GM12878 (cell line): ENCODE data around the gene APPL2. TPM values are rescaled to one million over a fixed set of nuclear protein-coding genes. Genes with fewer than 3 reads are reported as not detected.

Experiments
- ATAC-seq: fragments of 200-7000 bp; cut with Tn5 transposase; 3 replicates; pipeline ENCODE4 v1.9.1; 2020; ENCODE audit warnings: mild to moderate bottlenecking, moderate library complexity
- BruUV-seq: library from RNA; stranded (reverse); fragments of 400-500 nt; replicated peaks from 2 replicates; lab custom pipeline; 2021; lab: Mats Ljungman, UMichigan
- CTCF ChIA-PET: fragments of 300-600 bp; sonication (Branson Sonifier 250); formaldehyde crosslinking; extraction: SDS; loops from one replicate; lab custom pipeline; 2021; ENCODE audit warnings: inconsistent platforms; lab: Yijun Ruan, JAX
- POLR2A ChIA-PET: fragments of 350-600 bp; formaldehyde crosslinking; extraction: SDS; loops from one replicate; lab custom pipeline; 2021; ENCODE audit warnings: inconsistent platforms; lab: Charles Lee
- RAD21 ChIA-PET: fragments of 300-600 bp; sonication (Branson Sonifier 250); formaldehyde crosslinking; loops from one replicate; lab custom pipeline; 2023; ENCODE audit warnings: antibody characterized with exemption; ENCODE audit not compliant: unreplicated experiment; lab: Charles Lee
- SMC1A ChIA-PET: fragments of 300-600 bp; sonication (Branson Sonifier 250); formaldehyde crosslinking; loops from one replicate; lab custom pipeline; 2023; ENCODE audit not compliant: unreplicated experiment, uncharacterized antibody; lab: Charles Lee
- DNase-seq: peaks from one replicate; pipeline ENCODE4 v3.0.0-alpha.2; 2011; ENCODE audit warnings: low read depth, low spot score
- FAIRE-seq: peaks from 3 replicates; lab custom pipeline; 2011; peaks lifted over from hg19 to GRCh38; lab: Jason Lieb, UNC
- H2AFZ ChIP-seq: 2 replicates; pipeline ENCODE4 v1.6.0; 2011; ENCODE audit warnings: low read depth, low read length, control low read depth; ENCODE audit not compliant: control insufficient read depth
- H3K27ac ChIP-seq: 2 replicates; pipeline ENCODE4 v1.5.1; 2011; ENCODE audit warnings: control low read depth; ENCODE audit not compliant: control insufficient read depth, insufficient read depth
- H3K27me3 ChIP-seq, 2 experiments: replicated peaks in 1 of 2; 2 replicates each; pipeline versions ENCODE4 v1.6.0 to v1.6.1; 2011; ENCODE audit warnings: low read length in 1 of 2; ENCODE audit not compliant: control insufficient read depth in 2 of 2, insufficient read depth in 2 of 2
- H3K36me3 ChIP-seq, 2 experiments: 2 replicates each; pipeline ENCODE4 v1.5.1; 2011; ENCODE audit warnings: low read length in 1 of 2; ENCODE audit not compliant: control insufficient read depth in 2 of 2, insufficient read depth in 2 of 2
- H3K4me1 ChIP-seq: 2 replicates; pipeline ENCODE4 v1.6.1; 2011; ENCODE audit warnings: mild to moderate bottlenecking, low read length, moderate library complexity, mixed read lengths; ENCODE audit not compliant: control insufficient read depth, insufficient read depth
- H3K4me2 ChIP-seq: 2 replicates; pipeline ENCODE4 v1.6.0; 2011; ENCODE audit warnings: control low read depth; ENCODE audit not compliant: control insufficient read depth, insufficient read depth
- H3K4me3 ChIP-seq: fragments of 200-600 bp; sonication (generic); 2 replicates; pipeline ENCODE4 v1.5.1; 2016
- H3K79me2 ChIP-seq: 2 replicates; pipeline ENCODE4 v1.6.0; 2011; ENCODE audit warnings: low read length; ENCODE audit not compliant: control insufficient read depth, insufficient read depth
- H3K9ac ChIP-seq: 2 replicates; pipeline ENCODE4 v1.8.0; 2011; ENCODE audit warnings: low read length, control low read depth, mixed read lengths; ENCODE audit not compliant: control insufficient read depth, insufficient read depth
- H3K9me3 ChIP-seq: replicated peaks from 3 replicates; pipeline ENCODE4 v1.5.1; 2011; ENCODE audit warnings: mild to moderate bottlenecking, low read length; ENCODE audit not compliant: control insufficient read depth, insufficient read depth
- H4K20me1 ChIP-seq: 2 replicates; pipeline ENCODE4 v1.6.0; 2011; ENCODE audit not compliant: control insufficient read depth, insufficient read depth
- CBX5 ChIP-seq: sonication (generic); IDR thresholded peaks from 2 replicates; pipeline ENCODE4 v1.6.1; 2016; ENCODE audit warnings: low read depth, moderate library complexity, mild to moderate bottlenecking, inconsistent platforms
- EP300 ChIP-seq, 2 experiments: fragments of 150-350 bp in 1 of 2; IDR thresholded peaks; 2 replicates each; pipeline ENCODE4 v1.6.1; 2011 to 2012; ENCODE audit warnings: low read depth in 2 of 2, low read length in 2 of 2, borderline replicate concordance in 1 of 2, improper control_type of control experiment in 1 of 2, inconsistent platforms in 1 of 2; ENCODE audit not compliant: control insufficient read depth in 1 of 2
- HSF1 ChIP-seq: fragments of 150-350 bp; IDR thresholded peaks from 2 replicates; pipeline ENCODE4 v1.6.1; 2014; ENCODE audit warnings: mild to moderate bottlenecking, low read depth, low read length
- IKZF2 ChIP-seq, 2 experiments: fragments of 450-650 bp; IDR thresholded peaks; 2 replicates each; pipeline ENCODE4 v1.6.1; 2017; ENCODE audit warnings: mild to moderate bottlenecking in 2 of 2, moderate library complexity in 2 of 2
- NKRF ChIP-seq: fragments of 450-650 bp; conservative IDR thresholded peaks from 2 replicates; pipeline ENCODE4 v1.6.1; 2017; ENCODE audit warnings: mild to moderate bottlenecking, moderate library complexity
- NRF1 ChIP-seq: conservative IDR thresholded peaks from 2 replicates; pipeline ENCODE4 v1.6.1; 2011; ENCODE audit warnings: mild to moderate bottlenecking, low read depth, low read length, improper control_type of control experiment
- WGBS: methylation state at CpG from one replicate; pipeline ENCODE4 v1.1.6; 2016; ENCODE audit warnings: low lambda C conversion rate; ENCODE audit not compliant: insufficient replicate concordance, insufficient coverage; ENCODE audit errors: missing lambda C conversion rate; 5-methylcytosine and 5-hydroxymethylcytosine counted together
- in situ Hi-C: fragments of 300-500 bp; cut with MboI; formaldehyde crosslinking; loops from 9 replicates; pipeline ENCODE4 v1.14.3; 2018; ENCODE audit warnings: mixed read lengths
- intact Hi-C: fragments of 100-400 bp; cut with micrococcal nuclease; formaldehyde crosslinking; loops from one replicate; pipeline ENCODE4 v1.14.2; 2022; ENCODE audit not compliant: unreplicated experiment
- polyA plus RNA-seq, 11 experiments: library from polyadenylated mRNA; depleted of rRNA in 4 of 11; unstranded in 6 of 11; stranded (reverse) in 5 of 11; fragments of >200 nt; fragmentation: Nextera tagmentation in 4 of 11; fragmentation: Illumina TruSeq in 1 of 11; extraction: Ambion mirVana in 4 of 11; extraction: Trizol in 1 of 11; gene quantifications; 1 replicate in 1 of 11; 2 replicates in 10 of 11; pipeline versions ENCODE4 v1.2.1 to v1.2.3, GENCODE V29; 2011 to 2016; ENCODE audit warnings: inconsistent platforms in 2 of 11, missing spikeins in 2 of 11, low read depth in 1 of 11
- total RNA-seq, 4 experiments: library from RNA; depleted of rRNA in 3 of 4; stranded (reverse); fragments of >200 nt in 3 of 4; fragmentation: Illumina TruSeq in 1 of 4; extraction: Trizol in 1 of 4; gene quantifications; 2 replicates each; pipeline versions ENCODE4 v1.2.1 to v1.2.3, GENCODE V29; 2013 to 2021
- TF ChIP-seq, protein P1 (sequence below): IDR thresholded peaks from 2 replicates; pipeline ENCODE4 v1.6.1; 2011; ENCODE audit warnings: low read depth, mild to moderate bottlenecking, low read length, moderate library complexity, borderline replicate concordance; ENCODE audit errors: extremely low read depth
- TF ChIP-seq, protein P2 (sequence below): fragments of 450-650 bp; IDR thresholded peaks from 2 replicates; pipeline ENCODE4 v1.6.1; 2017; ENCODE audit warnings: mild to moderate bottlenecking, low read depth, inconsistent platforms; ENCODE audit not compliant: poor library complexity, severe bottlenecking
- TF ChIP-seq, protein P3 (sequence below): fragments of 450-650 bp; IDR thresholded peaks from 2 replicates; pipeline ENCODE4 v1.6.1; 2017; ENCODE audit warnings: mild to moderate bottlenecking, moderate library complexity

APPL2 gene
- total and polyA plus RNA-seq, 10 of the 15 experiments (the other 5 are each of a cell fraction or from before 2014, with no cell fraction given) = 1.9 to 14.2 (median 7.5) TPM

- Histone ChIP-seq H3K4me1 (no peaks in the 10 kb centered on the region), H3K9me3 (no peaks in the 10 kb centered on the region; the same call in 2 of the 3 replicates), H2AFZ (no peak overlapping the region), H3K36me3 (no peaks in the 10 kb centered on the region), H3K4me3 (no peak overlapping the region), H3K27me3 (no peaks in the 10 kb centered on the region), H3K4me2 (no peak overlapping the region), H3K79me2 (no peaks in the 10 kb centered on the region), H3K9ac (no peak overlapping the region), H4K20me1 (no peaks in the 10 kb centered on the region), H3K27ac (no peak overlapping the region)
- 48% methylated on average over 6 of the region's 6 CpGs for WGBS
- ATAC-seq (no peak), FAIRE-seq (no peak), DNase-seq (no peak)
- intact Hi-C loops (no loop called here), in situ Hi-C loops (no loop called here)
- ChIA-PET POLR2A (no interaction called here), CTCF (no interaction called here), RAD21 (no interaction called here), SMC1A (interaction anchor here (0.8 kb wide), 1 partner anchor 116 kb away, joined by 3 read pairs; no protein-coding TSS in a partner anchor)
- no TSS peak for BruUV-seq
- TF ChIP-seq, protein P1, sequence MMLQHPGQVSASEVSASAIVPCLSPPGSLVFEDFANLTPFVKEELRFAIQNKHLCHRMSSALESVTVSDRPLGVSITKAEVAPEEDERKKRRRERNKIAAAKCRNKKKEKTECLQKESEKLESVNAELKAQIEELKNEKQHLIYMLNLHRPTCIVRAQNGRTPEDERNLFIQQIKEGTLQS = no peak
- no peak for TF ChIP-seq EP300 (IDR thresholded peaks at IDR 0.05; ENCODE audit: borderline replicate concordance in 1 of 2, control insufficient read depth in 1 of 2, low read depth in 2 of 2, low read length in 2 of 2)
- TF ChIP-seq CBX5 = no peak
- TF ChIP-seq, protein P2, sequence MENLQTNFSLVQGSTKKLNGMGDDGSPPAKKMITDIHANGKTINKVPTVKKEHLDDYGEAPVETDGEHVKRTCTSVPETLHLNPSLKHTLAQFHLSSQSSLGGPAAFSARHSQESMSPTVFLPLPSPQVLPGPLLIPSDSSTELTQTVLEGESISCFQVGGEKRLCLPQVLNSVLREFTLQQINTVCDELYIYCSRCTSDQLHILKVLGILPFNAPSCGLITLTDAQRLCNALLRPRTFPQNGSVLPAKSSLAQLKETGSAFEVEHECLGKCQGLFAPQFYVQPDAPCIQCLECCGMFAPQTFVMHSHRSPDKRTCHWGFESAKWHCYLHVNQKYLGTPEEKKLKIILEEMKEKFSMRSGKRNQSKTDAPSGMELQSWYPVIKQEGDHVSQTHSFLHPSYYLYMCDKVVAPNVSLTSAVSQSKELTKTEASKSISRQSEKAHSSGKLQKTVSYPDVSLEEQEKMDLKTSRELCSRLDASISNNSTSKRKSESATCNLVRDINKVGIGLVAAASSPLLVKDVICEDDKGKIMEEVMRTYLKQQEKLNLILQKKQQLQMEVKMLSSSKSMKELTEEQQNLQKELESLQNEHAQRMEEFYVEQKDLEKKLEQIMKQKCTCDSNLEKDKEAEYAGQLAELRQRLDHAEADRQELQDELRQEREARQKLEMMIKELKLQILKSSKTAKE = no peak
- TF ChIP-seq NRF1 = no peak
- TF ChIP-seq HSF1 = no peak
- TF ChIP-seq IKZF2 (IDR thresholded peaks at IDR 0.05) = no peak
- TF ChIP-seq NKRF = no peak
- TF ChIP-seq, protein P3, sequence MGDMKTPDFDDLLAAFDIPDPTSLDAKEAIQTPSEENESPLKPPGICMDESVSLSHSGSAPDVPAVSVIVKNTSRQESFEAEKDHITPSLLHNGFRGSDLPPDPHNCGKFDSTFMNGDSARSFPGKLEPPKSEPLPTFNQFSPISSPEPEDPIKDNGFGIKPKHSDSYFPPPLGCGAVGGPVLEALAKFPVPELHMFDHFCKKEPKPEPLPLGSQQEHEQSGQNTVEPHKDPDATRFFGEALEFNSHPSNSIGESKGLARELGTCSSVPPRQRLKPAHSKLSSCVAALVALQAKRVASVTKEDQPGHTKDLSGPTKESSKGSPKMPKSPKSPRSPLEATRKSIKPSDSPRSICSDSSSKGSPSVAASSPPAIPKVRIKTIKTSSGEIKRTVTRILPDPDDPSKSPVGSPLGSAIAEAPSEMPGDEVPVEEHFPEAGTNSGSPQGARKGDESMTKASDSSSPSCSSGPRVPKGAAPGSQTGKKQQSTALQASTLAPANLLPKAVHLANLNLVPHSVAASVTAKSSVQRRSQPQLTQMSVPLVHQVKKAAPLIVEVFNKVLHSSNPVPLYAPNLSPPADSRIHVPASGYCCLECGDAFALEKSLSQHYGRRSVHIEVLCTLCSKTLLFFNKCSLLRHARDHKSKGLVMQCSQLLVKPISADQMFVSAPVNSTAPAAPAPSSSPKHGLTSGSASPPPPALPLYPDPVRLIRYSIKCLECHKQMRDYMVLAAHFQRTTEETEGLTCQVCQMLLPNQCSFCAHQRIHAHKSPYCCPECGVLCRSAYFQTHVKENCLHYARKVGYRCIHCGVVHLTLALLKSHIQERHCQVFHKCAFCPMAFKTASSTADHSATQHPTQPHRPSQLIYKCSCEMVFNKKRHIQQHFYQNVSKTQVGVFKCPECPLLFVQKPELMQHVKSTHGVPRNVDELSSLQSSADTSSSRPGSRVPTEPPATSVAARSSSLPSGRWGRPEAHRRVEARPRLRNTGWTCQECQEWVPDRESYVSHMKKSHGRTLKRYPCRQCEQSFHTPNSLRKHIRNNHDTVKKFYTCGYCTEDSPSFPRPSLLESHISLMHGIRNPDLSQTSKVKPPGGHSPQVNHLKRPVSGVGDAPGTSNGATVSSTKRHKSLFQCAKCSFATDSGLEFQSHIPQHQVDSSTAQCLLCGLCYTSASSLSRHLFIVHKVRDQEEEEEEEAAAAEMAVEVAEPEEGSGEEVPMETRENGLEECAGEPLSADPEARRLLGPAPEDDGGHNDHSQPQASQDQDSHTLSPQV = no peak
These were observed 26.6 kb upstream of the APPL2 start for GRCh38 chr12:105262461-105263184.
